Stimulated activated CD4-positive, alpha-beta T cell treated with anti-CD3 and anti-CD28 coated beads, Interleukin-4, amount 100 ng/mL, for 1 hour (primary cell): Measurements from ENCODE around the gene TRMT1.

Experiments used
- DNase-seq: peaks from one replicate; pipeline ENCODE4 v3.0.0-alpha.2; 2020

Gene TRMT1

DNA sequence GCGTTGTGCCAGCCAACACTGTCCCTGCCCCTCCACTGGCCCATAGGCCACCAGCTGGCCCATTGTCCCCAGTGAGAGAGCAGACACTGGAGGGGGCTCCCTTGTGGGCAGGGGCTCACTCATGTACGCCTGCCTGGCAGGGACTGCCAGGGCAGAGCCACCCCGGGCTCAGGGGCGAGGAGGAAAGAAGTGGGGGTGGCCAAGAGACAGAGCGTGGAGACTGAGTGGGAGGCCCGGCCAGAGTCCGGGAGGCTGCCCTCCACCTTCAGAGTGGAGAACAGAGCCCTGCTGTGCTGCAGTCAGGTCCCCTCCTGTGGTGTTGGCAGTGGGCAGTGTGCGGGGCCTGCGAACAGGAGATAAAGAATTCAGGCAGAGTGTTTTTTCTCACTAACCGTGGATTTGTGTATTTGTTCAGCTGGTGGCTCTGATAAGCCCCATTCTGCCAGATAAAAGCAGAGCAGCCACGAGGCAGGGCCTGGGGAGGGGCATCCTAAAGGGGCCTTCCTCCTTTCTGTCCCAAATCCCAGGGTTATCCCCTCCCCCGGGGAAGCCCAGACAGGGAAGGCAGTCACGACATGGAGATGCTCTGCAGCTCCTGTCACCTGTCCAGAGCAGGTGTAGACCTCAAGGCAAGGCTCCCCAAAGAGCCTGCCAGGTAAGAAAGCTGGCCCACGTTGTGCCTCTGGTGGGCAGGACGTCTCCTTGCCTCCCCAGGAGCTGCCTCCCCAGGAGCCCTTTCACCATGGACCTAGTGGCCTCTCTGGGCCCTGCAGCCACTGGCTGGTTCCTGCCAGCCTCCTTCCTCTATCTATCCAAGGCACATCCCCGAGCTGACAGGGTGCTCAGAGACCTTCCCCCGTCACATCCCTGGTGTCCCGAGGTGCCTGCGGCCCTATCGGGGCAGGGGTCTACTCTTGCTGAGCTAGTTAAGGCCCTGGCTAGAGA is 46.9 kb downstream of the TRMT1 start:
- no peak for DNase-seq

DNA sequence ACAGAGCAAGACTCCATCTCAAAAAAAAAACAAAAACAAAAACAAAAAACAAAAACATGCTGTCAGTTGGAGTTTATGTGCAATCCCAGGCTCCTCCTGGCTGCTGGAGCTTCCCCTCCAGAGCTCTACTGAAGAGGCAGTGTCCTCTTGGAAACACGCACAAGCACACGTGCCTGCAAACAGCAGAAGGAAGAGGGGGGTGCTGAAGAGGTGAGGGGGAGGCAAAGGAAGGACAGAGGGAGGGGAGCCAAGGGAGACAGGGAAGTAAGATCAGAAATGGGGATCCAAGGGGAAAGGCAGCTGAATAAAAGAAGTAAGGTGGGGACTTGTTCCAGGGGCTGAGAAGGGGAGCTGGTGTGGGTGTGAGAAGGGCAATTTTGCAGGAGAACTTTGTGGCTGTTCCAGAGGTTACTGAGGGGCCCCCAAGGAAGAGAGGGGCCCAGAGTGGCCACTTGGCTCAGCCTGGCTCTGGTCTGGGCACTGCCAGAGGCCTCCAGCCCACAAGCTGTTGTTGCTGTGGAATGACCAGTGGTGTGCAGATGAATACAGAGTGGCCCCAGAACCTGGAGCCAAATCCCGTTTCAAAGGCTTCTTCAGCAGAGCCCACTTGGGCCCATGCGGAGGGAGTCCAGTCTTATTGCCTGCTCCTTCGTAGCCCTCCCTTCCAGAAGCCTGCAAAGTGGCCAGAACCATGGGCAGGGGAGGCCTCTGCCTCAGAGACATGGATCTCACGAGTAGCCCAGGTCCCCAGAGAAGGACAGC is 48.3 kb downstream of the TRMT1 start:
- no peak for DNase-seq

DNA sequence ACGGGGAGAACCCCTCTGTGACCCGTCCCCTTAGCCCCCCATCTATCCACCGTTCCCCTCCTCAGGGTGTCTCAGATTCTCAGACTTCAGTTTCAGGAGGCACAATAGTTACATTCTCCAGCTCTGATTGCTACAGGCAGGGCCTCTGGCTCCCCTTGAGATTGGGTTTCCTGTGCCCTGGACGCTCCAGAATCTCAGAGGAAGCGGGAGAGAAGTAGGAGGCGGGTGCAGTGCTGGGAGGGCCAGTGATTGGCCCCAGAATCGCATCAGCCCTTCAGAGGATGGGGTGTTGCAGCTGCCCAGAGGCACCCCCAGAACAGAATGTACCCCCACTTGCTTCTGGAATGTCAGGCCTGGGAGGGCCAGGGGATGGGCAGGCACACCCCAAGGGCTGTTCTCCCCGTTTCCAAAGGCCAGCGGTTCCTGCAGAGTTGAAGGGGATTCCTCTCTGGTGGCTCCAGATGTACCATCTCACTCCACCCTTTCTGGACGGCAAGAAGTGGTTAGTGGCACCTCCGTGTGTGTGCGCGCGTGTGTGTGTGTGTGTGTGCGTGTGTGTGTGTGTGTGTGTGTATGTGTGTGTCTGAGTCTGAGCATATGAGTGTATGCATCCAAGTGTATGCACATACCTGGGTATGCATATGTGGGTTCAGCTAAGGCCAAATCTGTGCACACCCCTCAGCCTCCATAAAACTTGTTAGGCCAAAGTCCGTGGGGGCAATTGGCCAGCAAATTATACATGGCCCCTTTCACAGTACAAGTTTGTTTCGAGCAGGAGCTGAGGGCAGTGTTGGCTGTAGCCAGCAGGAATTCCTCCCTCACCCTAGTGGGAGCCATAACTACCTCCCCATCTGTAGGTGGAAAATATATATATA is 49.4 kb downstream of the TRMT1 start:
- no peak for DNase-seq

GRCh38 chr19:13066226-13066625 is 50.3 kb downstream of the TRMT1 start:
- no peak for DNase-seq

GRCh38 chr19:13064092-13064489 is 52.4 kb downstream of the TRMT1 start:
- no peak for DNase-seq

GRCh38 chr19:13063461-13064091 is 53.0 kb downstream of the TRMT1 start:
- no peak for DNase-seq

DNA sequence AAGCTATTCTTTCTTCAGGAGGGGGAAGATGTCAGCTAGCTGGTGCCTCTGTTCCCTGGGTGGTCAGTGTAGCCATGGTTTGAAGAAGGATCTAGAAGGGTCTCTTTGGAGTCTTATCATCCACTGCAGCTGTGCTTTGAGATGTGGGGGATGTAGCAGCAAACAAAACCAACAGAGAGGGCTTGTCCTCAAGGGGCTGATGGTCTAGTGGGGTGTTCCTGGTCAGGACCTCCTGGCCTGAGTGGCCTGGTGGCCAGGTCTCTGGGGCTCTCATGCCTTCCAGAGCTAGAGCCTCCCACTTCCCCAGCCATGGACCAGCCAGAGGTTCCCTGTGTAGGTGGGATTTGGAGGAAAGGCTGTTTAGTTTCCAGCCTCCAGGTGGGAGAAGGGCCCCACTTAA is 54.2 kb downstream of the TRMT1 start:
- no peak for DNase-seq

DNA sequence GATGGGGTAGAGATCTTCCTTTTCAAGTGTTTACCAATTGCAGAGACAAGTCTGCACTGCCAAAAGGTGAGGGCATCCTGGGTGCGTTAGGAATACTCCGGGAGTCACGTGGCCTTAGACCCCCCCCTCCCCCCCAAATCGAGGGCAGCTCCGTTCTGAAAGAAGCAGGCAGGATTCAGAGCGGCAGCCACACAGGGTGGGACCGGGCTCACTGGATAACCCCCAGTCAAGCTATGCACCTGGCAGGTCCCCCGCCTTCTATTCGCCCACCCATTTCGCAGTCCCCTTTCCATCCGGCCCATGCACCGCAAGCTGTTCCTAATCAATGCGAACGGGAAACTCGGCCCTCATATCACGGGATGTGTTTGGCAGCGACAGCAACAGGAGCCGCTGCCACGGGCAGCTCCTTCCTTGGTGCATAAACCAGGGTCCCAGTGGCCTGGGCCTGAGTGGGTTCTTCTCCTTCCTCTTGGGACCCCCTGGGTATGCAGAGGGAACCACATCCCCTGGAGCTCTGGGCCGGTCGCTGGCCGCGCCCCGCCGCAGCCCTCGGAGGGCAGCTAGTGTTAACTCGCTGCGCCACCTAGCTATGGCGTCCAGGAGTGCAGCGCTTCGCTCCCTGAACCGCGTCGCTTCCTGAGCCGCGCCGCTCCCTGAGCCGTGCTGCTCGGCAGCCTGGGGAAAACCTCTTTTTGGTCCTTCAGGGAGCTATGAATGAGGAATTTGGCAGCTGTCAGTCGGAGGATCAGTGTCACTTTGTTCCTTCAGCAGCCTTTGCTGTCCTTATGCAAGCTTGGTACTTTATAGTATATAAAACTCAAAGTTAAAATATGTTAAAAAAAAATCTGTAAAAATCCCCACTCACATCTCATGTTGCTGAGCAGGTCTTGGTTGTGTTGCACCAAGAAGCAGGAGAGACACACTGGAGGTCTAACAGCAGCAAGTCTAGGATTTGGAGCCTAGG is 55.3 kb downstream of the TRMT1 start:
- peak; percentile 83 for DNase-seq

DNA sequence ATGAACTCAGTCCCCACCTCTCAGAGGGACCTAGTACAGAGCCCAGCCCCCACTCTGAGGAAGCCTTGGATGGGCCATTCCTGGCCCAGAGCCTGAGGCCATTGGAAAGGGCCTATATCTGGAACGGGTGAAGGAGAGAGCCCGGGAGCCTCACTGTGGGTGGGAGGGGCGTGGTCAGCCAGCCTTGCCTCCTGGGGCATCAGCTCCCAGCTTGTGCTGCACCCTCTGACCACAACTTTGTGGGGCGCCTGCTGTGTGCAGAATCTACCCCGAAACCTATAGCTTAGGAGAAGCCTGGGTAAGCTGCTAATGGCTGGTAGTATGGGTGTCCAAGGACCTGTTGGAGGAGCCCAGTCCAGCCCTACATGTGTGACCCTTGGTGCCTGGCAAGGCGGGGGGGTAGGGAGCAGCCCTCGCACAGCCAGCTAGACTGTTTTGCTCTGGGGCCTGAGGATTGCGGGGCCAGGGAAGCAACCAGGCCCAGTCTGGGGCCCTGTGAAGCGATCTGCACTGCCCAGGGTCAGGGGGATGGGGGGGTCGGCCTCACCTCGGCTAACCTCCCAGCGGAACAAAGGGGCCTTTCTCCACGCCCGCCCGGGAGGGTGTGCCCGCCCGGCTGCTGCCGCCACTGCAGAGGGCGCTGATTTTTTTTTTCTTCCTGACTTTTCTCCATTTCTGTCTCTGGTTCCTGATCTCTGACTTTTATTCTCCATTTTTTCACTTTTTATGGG is 56.1 kb downstream of the TRMT1 start:
- no peak for DNase-seq

DNA sequence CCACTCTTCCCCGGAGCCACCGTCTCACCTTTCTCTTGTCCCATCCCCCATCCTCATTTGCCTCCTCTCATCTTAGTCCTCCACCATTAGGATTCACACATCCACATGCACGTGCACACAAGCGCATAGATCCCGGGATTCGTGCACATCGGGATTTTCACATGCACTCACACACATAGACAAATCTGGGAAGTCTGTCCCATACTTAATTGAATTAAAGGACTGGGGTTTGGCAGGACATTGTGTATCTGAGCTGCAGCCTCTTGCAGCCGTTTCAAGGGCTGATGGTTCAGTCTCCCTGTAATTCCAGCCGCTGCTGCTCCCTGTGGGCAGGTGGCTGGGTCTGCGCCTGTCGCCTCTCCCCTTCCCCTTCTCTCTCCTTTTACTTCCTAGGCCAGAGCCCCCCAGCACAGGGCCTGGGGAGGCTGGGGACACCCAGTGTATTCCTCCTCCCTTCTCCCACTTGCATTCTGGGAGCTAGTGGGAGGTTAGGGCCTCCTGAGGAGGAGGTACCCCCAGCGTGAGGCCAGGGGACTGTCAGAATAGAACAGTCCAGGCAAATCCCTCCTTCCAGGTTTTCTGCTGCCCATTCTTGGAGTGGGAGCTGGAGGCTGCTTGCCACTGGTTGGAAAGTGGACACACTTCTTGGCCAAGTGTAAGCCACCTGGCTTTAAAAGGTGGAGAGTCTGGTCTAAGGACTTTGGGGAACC is 57.4 kb downstream of the TRMT1 start:
- DNase-seq, result no peak

DNA sequence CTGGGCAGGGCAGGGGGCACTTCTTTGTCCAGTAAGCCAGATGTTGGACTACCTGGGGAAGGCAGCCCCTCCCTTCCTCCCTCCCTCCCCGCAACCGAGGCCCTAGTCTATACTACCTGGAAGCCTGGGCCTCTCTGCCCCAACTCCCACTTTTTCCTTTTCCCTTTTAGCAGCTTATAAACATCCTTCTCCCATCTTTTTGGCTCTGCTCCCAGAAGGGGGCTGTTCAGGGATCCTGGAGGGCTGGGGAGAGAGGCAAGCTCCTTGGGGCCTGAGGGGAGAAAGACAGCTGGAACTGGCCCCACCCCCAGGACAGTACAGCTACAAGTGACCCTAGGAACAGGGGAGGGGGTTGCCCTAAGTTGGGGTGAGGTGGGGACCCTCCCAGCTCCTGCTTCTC is 58.8 kb downstream of the TRMT1 start:
- no peak for DNase-seq

- DNase-seq, result no peak
These were observed 59.4 kb downstream of the TRMT1 start for GRCh38 chr19:13057147-13057572.

GRCh38 chr19:13056052-13056660 is 60.4 kb downstream of the TRMT1 start:
- DNase-seq, result no peak

DNA sequence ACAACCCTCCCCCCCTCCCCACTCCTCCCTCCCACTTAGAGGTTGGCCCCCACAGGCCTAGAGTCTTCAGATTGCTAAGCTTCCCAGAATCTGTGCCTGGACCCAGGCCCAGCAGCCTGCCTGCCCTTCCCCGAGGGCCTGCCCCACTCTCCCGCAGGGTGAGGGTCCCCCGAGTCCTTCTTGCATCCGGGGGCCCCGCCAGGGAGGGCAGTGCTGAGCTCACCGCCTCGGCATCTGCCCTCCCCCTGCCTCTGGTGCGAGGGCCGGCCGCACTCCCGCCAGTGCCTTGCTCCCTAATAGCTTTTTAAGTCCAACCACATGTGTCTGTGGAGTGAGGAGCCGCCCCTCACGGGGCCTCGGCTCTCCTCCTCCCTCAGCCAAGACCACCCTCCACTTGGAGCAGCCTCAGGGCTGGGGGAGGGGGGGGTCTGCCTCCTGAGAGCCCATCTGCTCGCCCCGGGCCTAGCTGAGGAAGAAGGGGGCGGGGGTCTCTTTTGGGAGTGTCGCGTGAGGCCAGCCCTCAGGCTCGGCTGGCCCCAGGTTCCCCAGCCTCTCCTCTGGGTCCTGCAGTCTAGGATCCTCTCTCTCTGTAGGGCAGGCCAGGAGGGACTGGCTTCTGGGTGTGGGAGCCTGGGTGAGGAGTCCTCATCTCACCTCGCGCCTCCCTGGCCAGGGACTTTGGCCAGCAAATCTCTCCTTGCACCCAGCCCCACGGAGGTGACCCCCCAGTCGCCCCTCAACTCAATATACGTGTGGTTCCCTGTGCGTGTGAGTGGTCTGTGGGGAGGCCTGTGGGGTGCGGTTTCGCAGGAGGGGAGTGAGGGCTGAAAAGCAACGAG is 61.1 kb downstream of the TRMT1 start:
- no peak for DNase-seq
